CD4-positive, alpha-beta memory T cell (primary cell): ENCODE results near the gene CPT1C. TPM values are rescaled to one million over a fixed set of nuclear protein-coding genes. Genes with fewer than 3 reads are reported as not detected.

Source experiments
- CTCF ChIA-PET: fragments of 350-600 bp; sonication (Branson Sonifier 250); formaldehyde crosslinking; loops from one replicate; lab custom pipeline; 2021; ENCODE audit warnings: inconsistent platforms; ENCODE audit not compliant: partially characterized antibody; lab: Charles Lee
- POLR2A ChIA-PET: fragments of 350-600 bp; sonication (Branson Sonifier 250); formaldehyde crosslinking; loops from one replicate; lab custom pipeline; 2021; ENCODE audit not compliant: partially characterized antibody; lab: Charles Lee
- DNase-seq, 5 donors: peaks; one replicate each; pipeline versions ENCODE4 v3.0.0 to v3.0.0-alpha.2; 2020 to 2022; ENCODE audit warnings: mixed read lengths in 1 of 5
- H3K27ac ChIP-seq: one replicate; pipeline ENCODE4 v1.7.0; 2013; ENCODE audit warnings: low read depth, low read length
- H3K27me3 ChIP-seq: 2 replicates; pipeline ENCODE4 v1.7.0; 2013; ENCODE audit warnings: mild to moderate bottlenecking, low read length, moderate library complexity; ENCODE audit not compliant: insufficient read depth
- H3K36me3 ChIP-seq: 2 replicates; pipeline ENCODE4 v1.7.0; 2013; ENCODE audit warnings: mild to moderate bottlenecking, low read length, moderate library complexity; ENCODE audit not compliant: insufficient read depth
- H3K4me1 ChIP-seq: 2 replicates; pipeline ENCODE4 v1.7.0; 2013; ENCODE audit warnings: mild to moderate bottlenecking, low read length, moderate library complexity; ENCODE audit not compliant: insufficient read depth
- H3K4me3 ChIP-seq, 2 donors: one replicate each; pipeline ENCODE4 v1.7.0; 2013; ENCODE audit warnings: low read length in 2 of 2, mild to moderate bottlenecking in 1 of 2
- H3K9me3 ChIP-seq, 2 donors: one replicate each; pipeline ENCODE4 v1.7.0; 2013; ENCODE audit warnings: low read length in 2 of 2, control low read depth in 1 of 2; ENCODE audit not compliant: control insufficient read depth in 1 of 2
- H3K27ac Mint-ChIP-seq, 7 donors: one replicate each; pipeline ENCODE4 v1.8.0; 2020 to 2021; ENCODE audit warnings: mixed read lengths in 7 of 7, mild to moderate bottlenecking in 6 of 7, inconsistent platforms in 3 of 7, moderate library complexity in 3 of 7
- H3K27me3 Mint-ChIP-seq, 2 donors: one replicate each; pipeline ENCODE4 v1.8.0; 2020 to 2021; ENCODE audit warnings: mixed read lengths in 2 of 2
- H3K36me3 Mint-ChIP-seq, 2 donors: one replicate each; pipeline ENCODE4 v1.8.0; 2020 to 2021; ENCODE audit warnings: mixed read lengths in 2 of 2, inconsistent platforms in 1 of 2, mild to moderate bottlenecking in 1 of 2
- H3K4me1 Mint-ChIP-seq, 4 donors: one replicate each; pipeline ENCODE4 v1.8.0; 2020 to 2021; ENCODE audit warnings: mixed read lengths in 4 of 4, mild to moderate bottlenecking in 1 of 4
- H3K4me3 Mint-ChIP-seq, 8 donors: one replicate each; pipeline ENCODE4 v1.8.0; 2020 to 2021; ENCODE audit warnings: mixed read lengths in 8 of 8, mild to moderate bottlenecking in 7 of 8, moderate library complexity in 6 of 8, inconsistent platforms in 3 of 8
- H3K9me3 Mint-ChIP-seq, 8 donors: one replicate each; pipeline ENCODE4 v1.8.0; 2020 to 2021; ENCODE audit warnings: mixed read lengths in 8 of 8, mild to moderate bottlenecking in 5 of 8, inconsistent platforms in 3 of 8, moderate library complexity in 1 of 8
- intact Hi-C: fragments of 100-400 bp; cut with micrococcal nuclease; formaldehyde crosslinking; loops from one replicate; pipeline ENCODE4 v1.15.1; 2023
- polyA plus RNA-seq, 2 donors: library from polyadenylated mRNA; unstranded; fragments of 300-500 nt; fragmentation: Illumina TruSeq; gene quantifications; one replicate each; pipeline ENCODE4 v1.2.3, GENCODE V29; 2021
- total RNA-seq, 2 experiments: library from RNA; stranded (reverse); gene quantifications; one replicate each; pipeline ENCODE4 v1.2.3, GENCODE V29; 2021

The CPT1C gene
- total and polyA plus RNA-seq, 4 experiments from 2014 or later, result 0.24 to 1.5 (median 0.61) TPM

- intact Hi-C loops, result no loop called here
- peak overlapping the region; percentile 25 to 99 for H3K4me3 ChIP-seq
- H3K27me3 Mint-ChIP-seq, result no peaks in the 10 kb centered on the region
- H3K36me3 ChIP-seq, result peaks cover 18% of the 10 kb centered on the region
- POLR2A ChIA-PET, result interaction anchor here (1.0 to 11.0 kb wide), 13 partner anchors 11 to 263 kb away, joined by 3 to 146 read pairs (median 10); partner anchors contain the start of genes AKT1S1, ATF5, NOSIP and NUP62
- H3K4me3 Mint-ChIP-seq, result peak overlapping the region; percentile 95 to 100 (median 97)
- CTCF ChIA-PET, result interaction anchor here (1.2 to 3.4 kb wide), 2 partner anchors 9 to 11 kb away, joined by 3 to 15 read pairs; no protein-coding TSS in a partner anchor
- peak overlapping the region; percentile 93 for H3K27ac ChIP-seq
- peak overlapping the region; percentile 95 to 100 (median 99) for H3K27ac Mint-ChIP-seq
- H3K27me3 ChIP-seq, result no peaks in the 10 kb centered on the region
- no peaks in the 10 kb centered on the region for H3K9me3 ChIP-seq
- peaks cover 31% of the 10 kb centered on the region for H3K4me1 ChIP-seq
- DNase-seq, result no peak
- H3K36me3 Mint-ChIP-seq, result peaks cover 0 to 31% of the 10 kb centered on the region in 2 donors
- H3K4me1 Mint-ChIP-seq, result peaks cover 19 to 51% (median 31%) of the 10 kb centered on the region in 4 donors
- H3K9me3 Mint-ChIP-seq, result peaks cover 0 to 4% (median 0%) of the 10 kb centered on the region in 8 donors
Measured at GRCh38 chr19:49666120-49666444, 24.8 kb upstream of the CPT1C start.

GRCh38 chr19:49667473-49667872 is 23.4 kb upstream of the CPT1C start:
- no peaks in the 10 kb centered on the region for H3K27me3 Mint-ChIP-seq
- DNase-seq, result peak in 1 of 5 donors; percentile 13
- intact Hi-C loops, result no loop called here
- peaks cover 7% of the 10 kb centered on the region for H3K36me3 ChIP-seq
- H3K27ac ChIP-seq, result no peak overlapping the region
- no peak overlapping the region for H3K4me3 ChIP-seq
- H3K4me3 Mint-ChIP-seq, result peak overlapping the region in 5 of 8 donors; percentile 46 to 69 (median 58)
- H3K4me1 ChIP-seq, result peaks cover 31% of the 10 kb centered on the region
- peak overlapping the region in 3 of 7 donors; percentile 31 to 69 (median 35) for H3K27ac Mint-ChIP-seq
- peaks cover 0 to 23% of the 10 kb centered on the region in 2 donors for H3K36me3 Mint-ChIP-seq
- no peaks in the 10 kb centered on the region for H3K9me3 ChIP-seq
- no peaks in the 10 kb centered on the region for H3K27me3 ChIP-seq
- ChIA-PET CTCF (interaction anchor here (0.9 to 1.6 kb wide), 3 partner anchors 9 to 164 kb away, joined by 3 to 4 read pairs (median 3); no protein-coding TSS in a partner anchor), POLR2A (interaction anchor here (0.7 to 11.0 kb wide), 3 partner anchors 9 to 87 kb away, joined by 4 to 125 read pairs (median 5); partner anchors contain the start of genes NOSIP and PRMT1)
- peaks cover 0 to 4% (median 0%) of the 10 kb centered on the region in 8 donors for H3K9me3 Mint-ChIP-seq
- peaks cover 22 to 48% (median 36%) of the 10 kb centered on the region in 4 donors for H3K4me1 Mint-ChIP-seq

GRCh38 chr19:49669516-49669915 is 21.4 kb upstream of the CPT1C start:
- Histone ChIP-seq H3K36me3 (no peaks in the 10 kb centered on the region), H3K27ac (no peak overlapping the region), H3K27me3 (no peaks in the 10 kb centered on the region), H3K4me3 (no peak overlapping the region), H3K4me1 (peaks cover 16% of the 10 kb centered on the region), H3K9me3 (no peaks in the 10 kb centered on the region)
- CTCF ChIA-PET, result interaction anchor here (3.2 kb wide), 1 partner anchor 104 kb away, joined by 10 read pairs; no protein-coding TSS in a partner anchor
- POLR2A ChIA-PET, result interaction anchor here (1.2 kb wide), 1 partner anchor 89 kb away, joined by 3 read pairs; the partner anchor contains the start of gene NOSIP
- Mint-ChIP-seq H3K27me3 (no peaks in the 10 kb centered on the region), H3K36me3 (peaks cover 0 to 11% of the 10 kb centered on the region in 2 donors), H3K4me3 (no peak overlapping the region), H3K9me3 (peaks cover 0 to 4% (median 0%) of the 10 kb centered on the region in 8 donors), H3K4me1 (peaks cover 9 to 33% (median 24%) of the 10 kb centered on the region in 4 donors), H3K27ac (no peak overlapping the region)
- no peak for DNase-seq
- intact Hi-C loops, result no loop called here

GRCh38 chr19:49672131-49672919 is 18.6 kb upstream of the CPT1C start:
- ChIA-PET CTCF (interaction anchor here (0.6 to 5.5 kb wide), 23 partner anchors 8 to 199 kb away, joined by 3 to 52 read pairs (median 5); partner anchors contain the start of genes AP2A1, NOSIP, RRAS and SCAF1), POLR2A (interaction anchor here (0.7 to 2.0 kb wide), 6 partner anchors 11 to 169 kb away, joined by 3 to 8 read pairs (median 4); partner anchors contain the start of gene SCAF1)
- H3K9me3 Mint-ChIP-seq, result no peaks in the 10 kb centered on the region
- peaks cover 10 to 24% (median 18%) of the 10 kb centered on the region in 4 donors for H3K4me1 Mint-ChIP-seq
- Histone ChIP-seq H3K36me3 (no peaks in the 10 kb centered on the region), H3K4me1 (peaks cover 14% of the 10 kb centered on the region), H3K9me3 (no peaks in the 10 kb centered on the region), H3K4me3 (no peak overlapping the region), H3K27ac (no peak overlapping the region), H3K27me3 (no peaks in the 10 kb centered on the region)
- peak; percentile 60 to 70 (median 67) for DNase-seq
- H3K27ac Mint-ChIP-seq, result peak overlapping the region in 5 of 7 donors; percentile 1 to 81 (median 48)
- no peaks in the 10 kb centered on the region for H3K27me3 Mint-ChIP-seq
- H3K4me3 Mint-ChIP-seq, result peak overlapping the region in 3 of 8 donors; percentile 23 to 55 (median 39)
- intact Hi-C loops, result loop anchor here (1.0 kb wide), 2 partner anchors 17 to 169 kb away; no protein-coding TSS in a partner anchor
- H3K36me3 Mint-ChIP-seq, result peaks cover 0 to 8% of the 10 kb centered on the region in 2 donors

- peaks cover 19 to 54% (median 37%) of the 10 kb centered on the region in 4 donors for H3K4me1 Mint-ChIP-seq
- peaks cover 4 to 13% of the 10 kb centered on the region in 2 donors for H3K36me3 Mint-ChIP-seq
- H3K27me3 ChIP-seq, result no peaks in the 10 kb centered on the region
- H3K27ac ChIP-seq, result peak overlapping the region; percentile 93
- no peak for DNase-seq
- intact Hi-C loops, result loop anchor here (1.0 to 5.0 kb wide), 4 partner anchors 12 to 803 kb away; partner anchors contain the start of genes AKT1S1, PPP1R15A and TBC1D17
- peak overlapping the region; percentile 95 to 100 (median 99) for H3K4me3 Mint-ChIP-seq
- ChIA-PET CTCF (interaction anchor here (0.7 to 5.5 kb wide), 19 partner anchors 9 to 231 kb away, joined by 3 to 52 read pairs (median 4); partner anchors contain the start of genes ADM5, BCL2L12, FLT3LG and IRF3), POLR2A (interaction anchor here (0.6 to 6.7 kb wide), 32 partner anchors 13 to 578 kb away, joined by 3 to 125 read pairs (median 7); partner anchors contain the start of genes ADM5, AKT1S1, ALDH16A1 and AP2A1)
- H3K27ac Mint-ChIP-seq, result peak overlapping the region; percentile 99 to 100 (median 99)
- peak overlapping the region; percentile 59 to 69 for H3K4me3 ChIP-seq
- no peaks in the 10 kb centered on the region for H3K9me3 ChIP-seq
- H3K4me1 ChIP-seq, result peaks cover 48% of the 10 kb centered on the region
- H3K9me3 Mint-ChIP-seq, result no peaks in the 10 kb centered on the region
- H3K36me3 ChIP-seq, result no peaks in the 10 kb centered on the region
- no peaks in the 10 kb centered on the region for H3K27me3 Mint-ChIP-seq
Measured at GRCh38 chr19:49676136-49676783, 14.7 kb upstream of the CPT1C start.

- DNase-seq, result peak; percentile 97 to 99 (median 98)
- Mint-ChIP-seq H3K4me1 (peaks cover 19 to 54% (median 37%) of the 10 kb centered on the region in 4 donors), H3K4me3 (peak overlapping the region; percentile 95 to 100 (median 99)), H3K27ac (peak overlapping the region; percentile 99 to 100 (median 99)), H3K27me3 (no peaks in the 10 kb centered on the region), H3K9me3 (no peaks in the 10 kb centered on the region), H3K36me3 (peaks cover 5 to 13% of the 10 kb centered on the region in 2 donors)
- Histone ChIP-seq H3K4me1 (peaks cover 48% of the 10 kb centered on the region), H3K36me3 (peaks cover 2% of the 10 kb centered on the region), H3K27me3 (no peaks in the 10 kb centered on the region), H3K4me3 (peak overlapping the region; percentile 69 to 79), H3K27ac (peak overlapping the region; percentile 93), H3K9me3 (no peaks in the 10 kb centered on the region)
- POLR2A ChIA-PET, result interaction anchor here (0.6 to 6.7 kb wide), 33 partner anchors 13 to 579 kb away, joined by 3 to 125 read pairs (median 7); partner anchors contain the start of genes ADM5, AKT1S1, ALDH16A1 and AP2A1
- CTCF ChIA-PET, result interaction anchor here (1.0 to 5.5 kb wide), 15 partner anchors 9 to 206 kb away, joined by 3 to 52 read pairs (median 5); partner anchors contain the start of genes BCL2L12, FLT3LG, IRF3 and NOSIP
- intact Hi-C loops, result loop anchor here (1.0 to 5.0 kb wide), 7 partner anchors 13 to 804 kb away; partner anchors contain the start of genes AKT1S1, NOSIP, PPP1R15A and RRAS
Measured at GRCh38 chr19:49676784-49677230, 14.1 kb upstream of the CPT1C start.
